Measurements from ENCODE around the gene HEG1.

The HEG1 gene

DNA sequence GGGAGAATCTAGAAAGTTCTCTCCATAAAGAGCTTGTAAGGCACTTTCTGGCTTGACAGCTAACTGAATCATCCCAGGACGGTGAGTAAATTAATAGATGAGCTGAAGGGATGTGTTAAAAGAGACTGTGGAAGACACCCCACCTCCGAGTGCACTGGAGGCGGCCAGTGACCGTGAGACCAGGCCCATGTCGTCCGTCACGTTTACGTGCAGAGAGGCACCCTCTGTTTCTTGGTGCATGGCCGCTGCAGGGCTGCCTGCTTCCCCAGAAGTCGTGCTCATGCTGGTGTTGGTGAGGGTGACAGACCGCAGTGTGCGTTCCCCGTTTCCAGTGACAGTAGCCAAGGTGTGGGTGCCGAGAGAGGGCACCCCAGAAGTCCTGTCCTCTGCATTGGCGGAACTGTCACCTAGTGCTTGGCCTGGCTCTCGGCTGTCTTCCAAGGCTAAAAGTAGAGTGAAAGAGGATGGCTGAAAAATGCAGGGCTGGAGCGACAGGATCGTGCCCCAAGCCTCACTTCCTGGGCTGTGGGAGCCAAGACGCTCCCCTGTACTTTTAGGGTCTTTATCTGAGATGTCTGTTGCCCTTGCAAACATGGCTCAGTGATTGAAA, 41.1 kb downstream of the HEG1 start:
- TF ChIP-seq SPI1 (IDR thresholded peaks at IDR 0.05; ENCODE audit: borderline replicate concordance, low read depth) (no peak), GABPA (IDR thresholded peaks at IDR 0.05; ENCODE audit: low read depth) (no peak), POLR2AphosphoS5 (IDR thresholded peaks at IDR 0.05; ENCODE audit: low read depth) (no peak)
- TF ChIP-seq, protein P1, sequence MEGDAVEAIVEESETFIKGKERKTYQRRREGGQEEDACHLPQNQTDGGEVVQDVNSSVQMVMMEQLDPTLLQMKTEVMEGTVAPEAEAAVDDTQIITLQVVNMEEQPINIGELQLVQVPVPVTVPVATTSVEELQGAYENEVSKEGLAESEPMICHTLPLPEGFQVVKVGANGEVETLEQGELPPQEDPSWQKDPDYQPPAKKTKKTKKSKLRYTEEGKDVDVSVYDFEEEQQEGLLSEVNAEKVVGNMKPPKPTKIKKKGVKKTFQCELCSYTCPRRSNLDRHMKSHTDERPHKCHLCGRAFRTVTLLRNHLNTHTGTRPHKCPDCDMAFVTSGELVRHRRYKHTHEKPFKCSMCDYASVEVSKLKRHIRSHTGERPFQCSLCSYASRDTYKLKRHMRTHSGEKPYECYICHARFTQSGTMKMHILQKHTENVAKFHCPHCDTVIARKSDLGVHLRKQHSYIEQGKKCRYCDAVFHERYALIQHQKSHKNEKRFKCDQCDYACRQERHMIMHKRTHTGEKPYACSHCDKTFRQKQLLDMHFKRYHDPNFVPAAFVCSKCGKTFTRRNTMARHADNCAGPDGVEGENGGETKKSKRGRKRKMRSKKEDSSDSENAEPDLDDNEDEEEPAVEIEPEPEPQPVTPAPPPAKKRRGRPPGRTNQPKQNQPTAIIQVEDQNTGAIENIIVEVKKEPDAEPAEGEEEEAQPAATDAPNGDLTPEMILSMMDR (IDR thresholded peaks at IDR 0.05; ENCODE audit: insufficient read depth, low read length) = no peak
- TF ChIP-seq, protein P2, sequence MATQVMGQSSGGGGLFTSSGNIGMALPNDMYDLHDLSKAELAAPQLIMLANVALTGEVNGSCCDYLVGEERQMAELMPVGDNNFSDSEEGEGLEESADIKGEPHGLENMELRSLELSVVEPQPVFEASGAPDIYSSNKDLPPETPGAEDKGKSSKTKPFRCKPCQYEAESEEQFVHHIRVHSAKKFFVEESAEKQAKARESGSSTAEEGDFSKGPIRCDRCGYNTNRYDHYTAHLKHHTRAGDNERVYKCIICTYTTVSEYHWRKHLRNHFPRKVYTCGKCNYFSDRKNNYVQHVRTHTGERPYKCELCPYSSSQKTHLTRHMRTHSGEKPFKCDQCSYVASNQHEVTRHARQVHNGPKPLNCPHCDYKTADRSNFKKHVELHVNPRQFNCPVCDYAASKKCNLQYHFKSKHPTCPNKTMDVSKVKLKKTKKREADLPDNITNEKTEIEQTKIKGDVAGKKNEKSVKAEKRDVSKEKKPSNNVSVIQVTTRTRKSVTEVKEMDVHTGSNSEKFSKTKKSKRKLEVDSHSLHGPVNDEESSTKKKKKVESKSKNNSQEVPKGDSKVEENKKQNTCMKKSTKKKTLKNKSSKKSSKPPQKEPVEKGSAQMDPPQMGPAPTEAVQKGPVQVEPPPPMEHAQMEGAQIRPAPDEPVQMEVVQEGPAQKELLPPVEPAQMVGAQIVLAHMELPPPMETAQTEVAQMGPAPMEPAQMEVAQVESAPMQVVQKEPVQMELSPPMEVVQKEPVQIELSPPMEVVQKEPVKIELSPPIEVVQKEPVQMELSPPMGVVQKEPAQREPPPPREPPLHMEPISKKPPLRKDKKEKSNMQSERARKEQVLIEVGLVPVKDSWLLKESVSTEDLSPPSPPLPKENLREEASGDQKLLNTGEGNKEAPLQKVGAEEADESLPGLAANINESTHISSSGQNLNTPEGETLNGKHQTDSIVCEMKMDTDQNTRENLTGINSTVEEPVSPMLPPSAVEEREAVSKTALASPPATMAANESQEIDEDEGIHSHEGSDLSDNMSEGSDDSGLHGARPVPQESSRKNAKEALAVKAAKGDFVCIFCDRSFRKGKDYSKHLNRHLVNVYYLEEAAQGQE (IDR thresholded peaks at IDR 0.05; ENCODE audit: insufficient replicate concordance, low read depth) = no peak
- Histone ChIP-seq H3K4me3 (replicated peaks; ENCODE audit: insufficient read depth, low read length) (no peak overlapping the region), H3K27ac (replicated peaks) (no peak overlapping the region), H3K27me3 (ENCODE audit: insufficient read depth, poor library complexity, severe bottlenecking) (no peaks in the 10 kb centered on the region)
- no peak for DNase-seq (ENCODE audit: low read depth in 1 of 2, low spot score in 1 of 2)

DNA sequence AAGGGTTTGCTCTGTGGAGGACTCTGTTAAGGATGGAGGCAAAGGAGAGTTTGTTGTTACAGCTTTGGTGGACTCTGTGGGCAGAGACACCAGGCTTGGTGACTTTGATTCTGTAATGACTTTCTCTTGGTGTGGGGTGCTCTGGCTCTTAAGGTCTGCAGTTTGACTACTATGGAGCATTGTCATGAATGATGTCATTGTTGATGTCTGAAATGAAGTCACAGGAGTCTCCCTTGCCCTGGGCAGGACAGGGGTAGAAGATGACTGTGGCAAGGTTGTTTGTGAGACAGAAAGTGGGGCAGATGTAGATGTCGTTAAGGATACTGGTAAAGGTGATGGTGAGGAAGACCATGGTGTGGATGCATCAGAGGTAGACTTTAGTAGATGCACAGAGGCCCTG, 42.7 kb downstream of the HEG1 start:
- no peak overlapping the region for H3K27ac ChIP-seq (replicated peaks)

DNA sequence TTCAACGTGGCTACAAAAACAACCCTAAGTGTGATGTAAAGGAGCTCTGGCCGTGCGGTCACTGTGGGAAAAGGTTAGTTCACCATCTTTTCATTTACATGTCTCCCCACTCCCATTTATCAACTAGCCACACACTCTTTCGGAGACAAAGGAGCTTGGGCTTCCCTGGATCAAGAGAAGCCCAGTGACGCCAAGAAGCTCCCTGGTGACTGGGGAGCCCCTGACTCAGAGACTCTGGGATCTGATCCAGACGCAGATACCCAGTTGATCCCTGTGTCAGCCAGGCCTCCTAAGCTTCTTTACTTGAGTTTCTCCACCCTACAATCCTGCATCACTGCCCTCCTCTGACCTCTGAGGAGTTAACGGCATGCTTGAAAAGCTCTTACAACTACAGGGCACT, 43.9 kb downstream of the HEG1 start:
- no peak for DNase-seq (ENCODE audit: low read depth in 1 of 2, low spot score in 1 of 2)
- Histone ChIP-seq H3K27ac (replicated peaks) (no peak overlapping the region), H3K4me3 (replicated peaks; ENCODE audit: insufficient read depth, low read length) (no peak overlapping the region), H3K27me3 (ENCODE audit: insufficient read depth, poor library complexity, severe bottlenecking) (no peaks in the 10 kb centered on the region)
- TF ChIP-seq, protein P1 (IDR thresholded peaks at IDR 0.05; ENCODE audit: insufficient read depth, low read length) = no peak
- no peak for TF ChIP-seq SPI1 (IDR thresholded peaks at IDR 0.05; ENCODE audit: borderline replicate concordance, low read depth)
- no peak for TF ChIP-seq POLR2AphosphoS5 (IDR thresholded peaks at IDR 0.05; ENCODE audit: low read depth)
- TF ChIP-seq, protein P2 (IDR thresholded peaks at IDR 0.05; ENCODE audit: insufficient replicate concordance, low read depth) = no peak
- TF ChIP-seq GABPA (IDR thresholded peaks at IDR 0.05; ENCODE audit: low read depth) = no peak

More for the DNA sequence above, 42.7 kb downstream of the HEG1 start:
- no peaks in the 10 kb centered on the region for H3K27me3 ChIP-seq (ENCODE audit: insufficient read depth, poor library complexity, severe bottlenecking)
- no peak for DNase-seq (ENCODE audit: low read depth in 1 of 2, low spot score in 1 of 2)
- TF ChIP-seq SPI1 (IDR thresholded peaks at IDR 0.05; ENCODE audit: borderline replicate concordance, low read depth) = no peak
- TF ChIP-seq POLR2AphosphoS5 (IDR thresholded peaks at IDR 0.05; ENCODE audit: low read depth) = no peak
- TF ChIP-seq, protein P2 (IDR thresholded peaks at IDR 0.05; ENCODE audit: insufficient replicate concordance, low read depth) = no peak
- TF ChIP-seq, protein P1 (IDR thresholded peaks at IDR 0.05; ENCODE audit: insufficient read depth, low read length) = no peak
- TF ChIP-seq GABPA (IDR thresholded peaks at IDR 0.05; ENCODE audit: low read depth) = no peak
- no peak overlapping the region for H3K4me3 ChIP-seq (replicated peaks; ENCODE audit: insufficient read depth, low read length)

Measured in HL-60 (cell line).